GM13976 (cell line): ENCODE results near the gene SLC35E4.
A peak's percentile ranks its signal among the peaks of the same experiment; 100 is the strongest.
"Not testable (repeated sequence)": the region's sequence is repeated elsewhere in the genome, so short reads cannot be mapped to it uniquely, and the experiment has no call there.

ENCODE experiments used
- DNase-seq: peaks from one replicate; pipeline ENCODE4 v3.0.0; 2012; ENCODE audit warnings: low spot score
- in situ Hi-C: fragments of 300-500 bp; cut with MboI; formaldehyde crosslinking; loops from one replicate; pipeline ENCODE4 v1.12.0; 2022; ENCODE audit warnings: low sequenced_read_pairs, mixed read lengths, inconsistent platforms; ENCODE audit not compliant: unreplicated experiment
- TF ChIP-seq, protein P1 (sequence below): IDR thresholded peaks from 2 replicates; pipeline ENCODE4 v1.5.1; 2012; ENCODE audit warnings: borderline replicate concordance, mild to moderate bottlenecking; ENCODE audit not compliant: insufficient read depth; ENCODE audit errors: extremely low read depth, missing control alignments, control extremely low read depth

Gene SLC35E4, protein sequence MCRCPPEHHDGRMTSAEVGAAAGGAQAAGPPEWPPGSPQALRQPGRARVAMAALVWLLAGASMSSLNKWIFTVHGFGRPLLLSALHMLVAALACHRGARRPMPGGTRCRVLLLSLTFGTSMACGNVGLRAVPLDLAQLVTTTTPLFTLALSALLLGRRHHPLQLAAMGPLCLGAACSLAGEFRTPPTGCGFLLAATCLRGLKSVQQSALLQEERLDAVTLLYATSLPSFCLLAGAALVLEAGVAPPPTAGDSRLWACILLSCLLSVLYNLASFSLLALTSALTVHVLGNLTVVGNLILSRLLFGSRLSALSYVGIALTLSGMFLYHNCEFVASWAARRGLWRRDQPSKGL

DNA sequence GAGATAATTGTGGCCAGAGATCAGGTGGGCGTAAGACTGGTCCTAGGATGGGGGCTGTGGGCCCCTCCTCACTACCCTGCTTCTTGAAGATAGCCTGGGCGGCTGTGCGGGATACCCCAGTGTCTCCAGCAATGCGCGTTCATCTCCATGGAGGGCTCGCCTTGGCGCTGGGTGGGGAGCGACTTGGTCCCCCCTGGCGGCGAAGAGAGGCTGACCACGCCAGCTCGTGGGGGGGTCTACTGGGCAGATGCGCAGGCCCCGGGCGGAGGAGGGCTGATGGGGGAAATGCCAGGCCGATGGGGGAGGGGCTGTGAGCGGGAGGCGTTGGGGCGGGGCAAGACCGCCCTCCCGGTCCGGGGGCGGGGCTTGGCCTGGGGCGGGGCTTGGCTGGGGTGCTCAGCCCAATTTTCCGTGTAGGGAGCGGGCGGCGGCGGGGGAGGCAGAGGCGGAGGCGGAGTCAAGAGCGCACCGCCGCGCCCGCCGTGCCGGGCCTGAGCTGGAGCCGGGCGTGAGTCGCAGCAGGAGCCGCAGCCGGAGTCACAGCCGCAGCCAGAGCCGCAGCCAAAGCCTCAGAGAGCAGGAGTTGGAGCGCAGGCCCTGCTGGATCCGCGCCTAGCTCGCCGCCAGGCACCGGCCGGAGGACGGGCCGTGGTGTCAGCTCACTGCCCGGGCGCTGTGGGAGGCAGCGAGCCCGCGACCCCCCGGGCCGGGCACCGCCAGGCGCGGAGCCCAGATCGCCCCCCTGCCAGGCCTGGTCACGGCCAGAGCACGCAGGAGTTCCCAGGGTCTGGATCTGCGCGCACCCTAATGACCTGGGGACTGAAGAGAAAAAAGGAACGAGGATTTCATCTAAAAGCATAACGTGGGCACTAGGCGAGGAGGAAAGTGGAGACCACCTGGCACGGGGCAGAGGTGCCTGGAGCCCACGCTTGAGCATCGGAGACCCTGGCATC is at the start of gene SLC35E4:
Gene SLC35E4 (plus strand): TSS at position 509 of the 953 bp plus-strand sequence. CDS start 670 bp downstream, outside the sequence.
- peak; percentile 97 for DNase-seq
- in situ Hi-C loops = loop anchor here (25.0 kb wide), 1 partner anchor 277 kb away; no protein-coding TSS in a partner anchor
- TF ChIP-seq, protein P1, sequence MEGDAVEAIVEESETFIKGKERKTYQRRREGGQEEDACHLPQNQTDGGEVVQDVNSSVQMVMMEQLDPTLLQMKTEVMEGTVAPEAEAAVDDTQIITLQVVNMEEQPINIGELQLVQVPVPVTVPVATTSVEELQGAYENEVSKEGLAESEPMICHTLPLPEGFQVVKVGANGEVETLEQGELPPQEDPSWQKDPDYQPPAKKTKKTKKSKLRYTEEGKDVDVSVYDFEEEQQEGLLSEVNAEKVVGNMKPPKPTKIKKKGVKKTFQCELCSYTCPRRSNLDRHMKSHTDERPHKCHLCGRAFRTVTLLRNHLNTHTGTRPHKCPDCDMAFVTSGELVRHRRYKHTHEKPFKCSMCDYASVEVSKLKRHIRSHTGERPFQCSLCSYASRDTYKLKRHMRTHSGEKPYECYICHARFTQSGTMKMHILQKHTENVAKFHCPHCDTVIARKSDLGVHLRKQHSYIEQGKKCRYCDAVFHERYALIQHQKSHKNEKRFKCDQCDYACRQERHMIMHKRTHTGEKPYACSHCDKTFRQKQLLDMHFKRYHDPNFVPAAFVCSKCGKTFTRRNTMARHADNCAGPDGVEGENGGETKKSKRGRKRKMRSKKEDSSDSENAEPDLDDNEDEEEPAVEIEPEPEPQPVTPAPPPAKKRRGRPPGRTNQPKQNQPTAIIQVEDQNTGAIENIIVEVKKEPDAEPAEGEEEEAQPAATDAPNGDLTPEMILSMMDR = peak; percentile 5

DNA sequence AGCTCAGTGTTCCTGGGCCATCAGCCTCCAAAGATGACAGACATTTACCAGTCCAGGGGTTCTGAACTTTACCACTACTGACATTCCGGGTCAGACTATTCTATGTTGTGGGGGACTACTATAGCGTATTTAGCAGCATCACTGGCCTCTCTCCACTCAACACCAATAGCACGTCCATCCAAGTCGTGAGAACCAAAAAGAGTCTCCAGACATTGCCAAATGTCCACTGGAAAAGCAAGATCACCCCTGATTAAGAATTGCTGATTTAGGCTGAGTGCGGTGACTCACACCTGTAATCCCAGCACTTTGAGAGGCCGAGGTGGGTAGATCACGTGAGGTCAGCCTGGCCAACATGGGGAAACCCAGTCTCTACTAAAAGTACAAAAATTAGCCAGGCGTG is 49.2 kb upstream of the SLC35E4 start:
- TF ChIP-seq, protein P1 = no peak
- DNase-seq = no peak
- in situ Hi-C loops = no loop called here

DNA sequence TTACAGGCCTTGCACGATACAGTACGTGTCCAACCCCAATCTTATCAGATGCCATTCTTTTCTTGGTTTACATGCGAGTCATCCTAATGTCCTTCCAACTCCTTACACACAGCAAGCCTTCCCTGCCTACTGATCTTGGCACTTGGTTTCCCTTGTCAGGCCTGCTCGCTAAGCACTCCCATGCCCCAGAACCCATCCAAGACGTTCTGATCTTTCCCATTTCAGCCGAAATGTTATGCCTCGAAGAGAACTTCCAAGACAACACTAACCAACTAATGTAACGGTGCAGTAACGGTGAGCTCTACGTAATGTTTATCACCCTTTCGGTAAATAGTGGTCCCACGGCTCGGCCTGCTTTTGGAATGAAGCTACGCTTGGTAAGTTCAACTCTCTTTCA is 44.4 kb upstream of the SLC35E4 start:
- DNase-seq = no peak
- in situ Hi-C loops = no loop called here
- TF ChIP-seq, protein P1 = no peak

DNA sequence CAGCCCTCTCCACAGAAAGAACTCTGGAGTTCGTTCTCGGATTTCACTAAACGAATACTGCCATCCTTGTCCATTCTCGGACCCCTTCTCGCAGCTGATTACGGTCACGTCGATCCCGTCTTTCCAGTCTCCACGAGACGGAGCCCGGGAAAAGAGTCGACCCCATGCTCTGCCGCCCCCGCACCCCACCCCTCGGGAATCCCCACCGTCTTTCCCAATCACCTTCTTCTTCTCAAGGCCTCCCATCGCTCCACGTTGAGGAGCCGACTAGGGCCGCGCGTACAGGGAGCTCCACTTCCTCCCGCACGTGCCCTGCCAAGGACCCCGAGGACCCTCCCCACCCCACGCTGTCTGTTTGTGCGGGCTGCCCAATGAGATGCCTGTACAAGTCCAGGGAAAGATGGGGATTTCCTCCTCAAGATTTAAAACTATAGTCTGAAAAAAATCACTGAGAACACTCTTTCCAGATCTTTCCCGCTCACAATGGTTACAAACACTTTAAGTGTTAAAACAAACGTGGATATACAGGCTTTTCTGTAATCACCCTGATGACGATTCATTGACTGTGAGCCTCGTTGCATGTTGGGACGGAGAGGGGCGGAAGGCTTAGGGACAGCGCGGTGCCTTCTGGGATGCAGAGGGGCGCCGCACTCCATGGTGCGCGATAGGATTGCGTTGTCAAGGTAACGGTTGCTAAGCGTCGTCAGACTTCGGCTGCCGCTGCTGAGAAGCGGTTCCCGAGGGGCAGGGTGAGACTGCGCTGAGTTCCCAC is 43.8 kb upstream of the SLC35E4 start, which contains the start of gene PES1:
Gene PES1 (minus strand): TSS at position 323 of the 772 bp plus-strand sequence. CDS start 77 bp downstream, at position 246.
- TF ChIP-seq, protein P1 = no peak
- in situ Hi-C loops = no loop called here
- DNase-seq = peak; percentile 98

DNA sequence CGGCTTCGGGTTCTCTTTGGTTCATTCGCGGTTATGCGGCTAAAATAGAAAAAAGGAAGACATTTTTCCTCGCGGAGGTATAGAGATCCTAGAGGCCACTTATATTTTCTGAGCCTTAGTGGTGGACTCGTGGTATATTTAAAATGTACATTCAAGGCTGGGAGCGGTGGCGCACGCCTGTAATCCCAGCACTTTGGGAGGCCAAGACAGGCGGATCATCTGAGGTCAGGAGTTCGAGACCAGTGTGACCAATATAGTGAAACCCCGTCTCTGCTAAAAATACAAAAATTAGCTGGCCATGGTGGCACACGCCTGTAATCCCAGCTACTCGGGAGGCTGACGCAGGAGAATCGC is 43.2 kb upstream of the SLC35E4 start:
- DNase-seq, in situ Hi-C loops: not testable (repeated sequence)

DNA sequence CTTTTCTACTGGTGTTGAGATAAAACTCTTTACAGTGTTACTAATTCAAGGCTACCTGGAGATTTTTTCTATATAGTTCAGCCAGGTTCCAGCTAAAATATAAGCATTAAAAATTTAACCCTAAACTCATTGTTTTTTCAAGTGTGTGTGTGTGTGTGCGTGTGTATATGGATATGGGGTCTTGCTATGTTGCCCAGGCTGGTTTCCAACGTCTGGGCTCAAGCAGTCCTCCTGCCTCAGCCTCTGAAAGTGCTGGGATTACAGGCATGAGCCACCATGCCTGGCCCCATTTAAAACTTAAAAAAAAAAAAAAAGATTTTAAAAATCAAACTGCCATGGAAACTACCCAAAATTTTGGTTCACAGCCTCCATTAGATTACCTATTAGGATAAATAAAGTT is 39.4 kb upstream of the SLC35E4 start:
- in situ Hi-C loops = no loop called here
- DNase-seq = no peak
- TF ChIP-seq, protein P1 = no peak
